Measurements from ENCODE around the gene JAKMIP1.

Gene JAKMIP1

GRCh38 chr4:6114601-6115000 lies 85.7 kb downstream of the JAKMIP1 start:
- no peak for DNase-seq

- no peak for DNase-seq
Measured at GRCh38 chr4:6114181-6114580, 86.2 kb downstream of the JAKMIP1 start.

- no peak for DNase-seq
Measured at GRCh38 chr4:6113641-6114040, 86.7 kb downstream of the JAKMIP1 start.

GRCh38 chr4:6112606-6113290 lies 87.6 kb downstream of the JAKMIP1 start:
- no peak for DNase-seq

- peak in 1 of 3 experiments; percentile 46 for DNase-seq
Measured at GRCh38 chr4:6111354-6111960, 88.9 kb downstream of the JAKMIP1 start.

- DNase-seq, result no peak
Measured at GRCh38 chr4:6110681-6111353, 89.5 kb downstream of the JAKMIP1 start.

GRCh38 chr4:6109842-6110560 lies 90.3 kb downstream of the JAKMIP1 start:
- DNase-seq, result peak; percentile 27 to 46 (median 36)

GRCh38 chr4:6107886-6108285 lies 92.5 kb downstream of the JAKMIP1 start:
- DNase-seq, result no peak

GRCh38 chr4:6107114-6107791 lies 93.1 kb downstream of the JAKMIP1 start:
- DNase-seq, result no peak

GRCh38 chr4:6106156-6106555 lies 94.2 kb downstream of the JAKMIP1 start:
- DNase-seq, result no peak

GRCh38 chr4:6105311-6105911 lies 94.9 kb downstream of the JAKMIP1 start:
- no peak for DNase-seq

GRCh38 chr4:6104541-6105130 lies 95.7 kb downstream of the JAKMIP1 start:
- DNase-seq, result no peak

GRCh38 chr4:6097581-6097980 lies 102.8 kb downstream of the JAKMIP1 start:
- DNase-seq, result no peak

GRCh38 chr4:6095897-6096296 lies 104.5 kb downstream of the JAKMIP1 start:
- no peak for DNase-seq

- peak in 1 of 3 experiments; percentile 39 for DNase-seq
Measured at GRCh38 chr4:6095023-6095752, 105.2 kb downstream of the JAKMIP1 start.

GRCh38 chr4:6093671-6094070 lies 106.7 kb downstream of the JAKMIP1 start:
- peak in 1 of 3 experiments; percentile 40 for DNase-seq

GRCh38 chr4:6092971-6093370 lies 107.4 kb downstream of the JAKMIP1 start:
- DNase-seq, result no peak

GRCh38 chr4:6092131-6092530 lies 108.2 kb downstream of the JAKMIP1 start:
- DNase-seq, result no peak

GRCh38 chr4:6090931-6091330 lies 109.4 kb downstream of the JAKMIP1 start:
- no peak for DNase-seq

- no peak for DNase-seq
Measured at GRCh38 chr4:6088950-6089349, 111.4 kb downstream of the JAKMIP1 start.

GRCh38 chr4:6087669-6088341 lies 112.5 kb downstream of the JAKMIP1 start:
- DNase-seq, result peak; percentile 64 to 89 (median 70)

Data from NCI-H1417 (cell line).